Karpas-422 (cell line): ENCODE measurements around the gene RTBDN. TPM values are rescaled to one million over a fixed set of nuclear protein-coding genes. Genes with fewer than 3 reads are reported as not detected.

Experiments used
- DNase-seq: peaks from one replicate; pipeline ENCODE4 v3.0.0-alpha.2; 2015
- H2AFZ ChIP-seq: fragments of 200-600 bp; sonication (generic); 2 replicates; pipeline ENCODE4 v1.6.1; 2014; ENCODE audit warnings: antibody characterized with exemption, low read length, mixed read lengths
- H3K27ac ChIP-seq: fragments of 200-600 bp; sonication (generic); 2 replicates; pipeline ENCODE4 v1.5.1; 2014; ENCODE audit warnings: mild to moderate bottlenecking, low read length, moderate library complexity
- H3K27me3 ChIP-seq: fragments of 200-600 bp; sonication (generic); 2 replicates; pipeline ENCODE4 v1.6.1; 2014; ENCODE audit warnings: low read length, mixed read lengths
- H3K36me3 ChIP-seq: fragments of 200-600 bp; sonication (generic); 2 replicates; pipeline ENCODE4 v1.6.1; 2014; ENCODE audit warnings: low read length, mixed read lengths; ENCODE audit not compliant: insufficient read depth
- H3K4me1 ChIP-seq: fragments of 200-600 bp; sonication (generic); 2 replicates; pipeline ENCODE4 v1.6.1; 2014; ENCODE audit warnings: mild to moderate bottlenecking, low read length, mixed read lengths
- H3K4me2 ChIP-seq: fragments of 200-600 bp; sonication (generic); 2 replicates; pipeline ENCODE4 v1.6.1; 2014; ENCODE audit warnings: low read length, low read depth, mild to moderate bottlenecking; ENCODE audit not compliant: poor library complexity, severe bottlenecking
- H3K4me3 ChIP-seq: fragments of 200-600 bp; sonication (generic); 2 replicates; pipeline ENCODE4 v1.5.1; 2014; ENCODE audit warnings: mild to moderate bottlenecking, antibody characterized with exemption, low read length, mixed read lengths
- H3K79me2 ChIP-seq: fragments of 200-600 bp; sonication (generic); 2 replicates; pipeline ENCODE4 v1.6.1; 2014; ENCODE audit warnings: mild to moderate bottlenecking, low read length, mixed read lengths
- H3K9ac ChIP-seq: fragments of 200-600 bp; sonication (generic); 2 replicates; pipeline ENCODE4 v1.6.0; 2014; ENCODE audit warnings: low read length
- H3K9me2 ChIP-seq: fragments of 200-600 bp; sonication (generic), shearing (Covaris generic); replicated peaks from 2 replicates; pipeline ENCODE4 v1.6.0; 2014; ENCODE audit warnings: mild to moderate bottlenecking, low read length, moderate library complexity; ENCODE audit not compliant: insufficient read depth
- H3K9me3 ChIP-seq: fragments of 300-700, 200-600 bp; sonication (generic); 2 replicates; pipeline ENCODE4 v1.6.1; 2014; ENCODE audit warnings: low read length, mixed read lengths
- H4K20me1 ChIP-seq: fragments of 200-600 bp; sonication (generic); 2 replicates; pipeline ENCODE4 v1.6.1; 2014; ENCODE audit warnings: mild to moderate bottlenecking, antibody characterized with exemption, low read length, low read depth; ENCODE audit not compliant: insufficient read depth
- small RNA-seq: library from RNA; depleted of rRNA; stranded (forward); fragments of <200 nt; gene quantifications from one replicate; pipeline ENCODE3, GENCODE V24; 2014
- total RNA-seq: library from RNA; depleted of rRNA; stranded (reverse); fragments of >200 nt; shearing (Covaris generic); gene quantifications from 2 replicates; pipeline ENCODE4 v1.2.3, GENCODE V29; 2014; ENCODE audit warnings: low replicate concordance; rRNA removed

RTBDN gene
- total RNA-seq, 1 experiment from 2014 or later = not detected

DNA sequence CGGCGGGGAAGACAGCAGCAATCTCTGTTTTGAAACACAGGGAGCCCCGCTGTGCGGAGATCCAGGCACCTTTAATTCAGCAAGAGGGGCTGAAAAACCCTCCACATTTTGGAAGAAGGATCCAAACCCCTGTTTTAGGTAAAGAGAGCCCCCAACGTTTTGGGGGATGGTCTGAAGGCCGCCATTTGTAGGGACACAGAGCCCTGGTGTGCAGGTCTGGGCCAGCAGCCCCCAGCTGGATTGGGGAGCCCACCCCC, 55.5 kb downstream of the RTBDN start:
- peak overlapping the region; percentile 79 for H3K4me2 ChIP-seq
- no peak for DNase-seq
- H3K4me1 ChIP-seq = peaks cover 52% of the 10 kb centered on the region
- no peaks in the 10 kb centered on the region for H3K9me2 ChIP-seq
- no peaks in the 10 kb centered on the region for H4K20me1 ChIP-seq
- peak overlapping the region; percentile 86 for H3K9ac ChIP-seq
- H3K36me3 ChIP-seq = no peaks in the 10 kb centered on the region
- peak overlapping the region; percentile 71 for H3K4me3 ChIP-seq
- H3K27me3 ChIP-seq = no peaks in the 10 kb centered on the region
- H3K9me3 ChIP-seq = no peaks in the 10 kb centered on the region
- peak overlapping the region; percentile 46 for H3K27ac ChIP-seq
- peak overlapping the region; percentile 38 for H2AFZ ChIP-seq
- H3K79me2 ChIP-seq = no peaks in the 10 kb centered on the region

DNA sequence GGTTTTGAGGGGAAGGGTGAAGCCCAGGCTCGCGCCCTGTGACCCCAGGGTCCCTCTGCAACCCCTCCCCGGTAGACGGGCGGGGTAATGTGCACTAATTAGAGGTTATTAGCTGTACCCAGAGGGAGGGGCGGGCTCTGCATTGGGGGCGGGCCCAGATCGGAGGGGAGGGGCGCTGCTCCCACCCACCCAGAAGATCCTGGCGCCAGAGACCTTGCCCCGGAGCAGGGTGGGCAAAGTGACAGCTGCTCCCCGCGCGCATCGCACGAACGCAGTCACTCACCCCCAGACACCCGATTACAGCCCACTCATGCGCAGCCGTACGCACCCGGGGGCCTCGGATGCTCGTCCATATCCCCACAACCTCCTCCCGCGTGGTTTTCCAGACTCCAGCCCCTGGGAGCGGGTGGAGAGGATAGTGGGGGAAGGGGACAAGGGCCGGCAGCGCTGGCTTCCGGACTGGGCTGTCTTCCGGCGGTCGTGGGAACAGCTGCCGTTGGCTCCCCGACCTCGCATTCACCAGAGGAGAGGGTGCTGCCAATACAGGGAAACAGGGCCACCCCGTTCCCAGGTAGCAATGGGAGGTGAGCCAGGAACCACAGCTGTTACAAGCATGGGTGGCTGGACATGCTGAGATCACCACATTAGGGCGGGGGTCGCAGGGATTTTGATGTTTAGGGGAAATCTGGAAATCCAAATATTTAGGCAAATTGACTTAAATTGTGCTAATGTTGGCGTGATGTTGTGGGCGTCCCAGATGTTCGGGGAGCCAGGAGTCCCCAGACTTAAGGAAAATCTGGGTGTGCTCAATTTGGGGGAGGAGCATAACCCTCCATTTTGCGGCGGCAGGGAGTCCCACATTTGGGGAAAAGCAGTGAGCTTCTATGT, 56.1 kb downstream of the RTBDN start:
- H3K4me1 ChIP-seq = peaks cover 46% of the 10 kb centered on the region
- peak; percentile 81 for DNase-seq
- no peaks in the 10 kb centered on the region for H3K36me3 ChIP-seq
- no peaks in the 10 kb centered on the region for H4K20me1 ChIP-seq
- no peaks in the 10 kb centered on the region for H3K9me2 ChIP-seq
- H3K27me3 ChIP-seq = no peaks in the 10 kb centered on the region
- peak overlapping the region; percentile 79 for H3K4me2 ChIP-seq
- peak overlapping the region; percentile 86 for H3K9ac ChIP-seq
- H3K9me3 ChIP-seq = no peaks in the 10 kb centered on the region
- H3K4me3 ChIP-seq = peak overlapping the region; percentile 71
- peak overlapping the region; percentile 46 for H3K27ac ChIP-seq
- H3K79me2 ChIP-seq = no peaks in the 10 kb centered on the region
- H2AFZ ChIP-seq = peak overlapping the region; percentile 38; the same call in 1 of the 2 replicates

DNA sequence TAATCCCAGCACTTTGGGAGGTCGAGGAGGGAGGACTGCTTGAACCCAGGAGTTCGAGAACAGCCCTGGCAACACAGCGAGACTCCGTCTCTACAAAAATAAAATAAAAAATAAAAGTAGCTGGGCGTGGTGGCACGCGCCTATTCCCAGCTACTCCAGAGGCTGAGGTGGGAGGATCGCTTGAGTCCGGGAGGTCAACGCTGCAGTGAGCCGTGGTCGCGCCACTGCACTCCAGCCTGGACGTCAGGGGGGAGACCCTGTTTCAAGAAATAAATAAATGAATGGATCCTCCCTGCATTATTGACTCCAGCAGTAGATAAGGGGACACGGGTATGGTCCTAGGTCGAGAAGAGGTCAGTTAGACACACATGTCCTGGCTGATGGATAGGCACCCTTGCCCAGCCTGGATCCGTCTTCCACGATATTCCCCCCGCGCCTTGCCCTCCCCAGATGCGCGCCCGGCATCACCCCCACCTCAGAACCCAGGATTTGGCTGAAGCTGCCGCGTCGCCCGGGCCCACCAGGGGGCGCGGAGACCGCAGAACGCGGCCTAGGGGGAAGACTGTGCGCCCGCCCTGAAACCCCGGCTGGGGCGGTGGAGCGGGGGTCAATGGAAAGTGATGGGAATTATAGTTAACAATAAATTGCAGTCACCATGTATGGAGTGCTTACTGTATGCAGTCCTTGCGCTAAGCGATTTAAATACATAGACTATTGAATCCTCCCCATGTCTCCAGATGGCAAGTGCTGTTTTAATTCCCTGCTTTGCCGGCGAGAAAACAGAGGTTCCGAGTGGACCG, 57.0 kb downstream of the RTBDN start:
- H4K20me1 ChIP-seq = no peaks in the 10 kb centered on the region
- H2AFZ ChIP-seq = peak overlapping the region; percentile 71; the same call in 1 of the 2 replicates
- H3K27ac ChIP-seq = peak overlapping the region; percentile 46
- peak overlapping the region; percentile 71 for H3K4me3 ChIP-seq
- H3K9me2 ChIP-seq = no peaks in the 10 kb centered on the region
- H3K9ac ChIP-seq = peak overlapping the region; percentile 86
- H3K36me3 ChIP-seq = no peaks in the 10 kb centered on the region
- H3K79me2 ChIP-seq = no peaks in the 10 kb centered on the region
- H3K4me1 ChIP-seq = peaks cover 38% of the 10 kb centered on the region
- H3K4me2 ChIP-seq = peak overlapping the region; percentile 79
- peak; percentile 94 for DNase-seq
- H3K9me3 ChIP-seq = no peaks in the 10 kb centered on the region
- H3K27me3 ChIP-seq = no peaks in the 10 kb centered on the region

Small RNA genes lying within 50 kb of the gene (small RNA-seq; reads per million reads assigned to genes)
- gene MIR5684 = not detected
- not detected for gene MIR6794

Other genes with a start within 250 kb of the RTBDN start
- 13.2 and 14.2 TPM in 2 replicates for gene ZNF490, start 223.8 kb downstream of the RTBDN start, total RNA-seq
- gene ZNF791, start 223.7 kb downstream of the RTBDN start, total RNA-seq = 14.4 and 21.4 TPM in 2 replicates
- gene MAN2B1, start 167.8 kb downstream of the RTBDN start, total RNA-seq = 77.2 and 94.3 TPM in 2 replicates
- gene WDR83, start 167.8 kb downstream of the RTBDN start, total RNA-seq = 13.3 and 16.5 TPM in 2 replicates
- gene DHPS, start 152.7 kb downstream of the RTBDN start, total RNA-seq = 62.2 and 90.8 TPM in 2 replicates
- gene GNG14, start 146.6 kb downstream of the RTBDN start, total RNA-seq = not detected in 2 replicates
- gene FBXW9, start 137.9 kb downstream of the RTBDN start, total RNA-seq = 2.1 and 12.8 TPM in 2 replicates
- 26.1 and 40.7 TPM in 2 replicates for gene TNPO2, start 110.6 kb downstream of the RTBDN start, total RNA-seq
- 147 and 332 TPM in 2 replicates for gene TRIR, start 99.9 kb downstream of the RTBDN start, total RNA-seq
- gene GET3, start 97.1 kb downstream of the RTBDN start, total RNA-seq = 42.3 and 78.0 TPM in 2 replicates
- not detected in 2 replicates for gene BEST2, start 82.8 kb downstream of the RTBDN start, total RNA-seq
- gene HOOK2, start 59.0 kb downstream of the RTBDN start, total RNA-seq = 7.6 and 21.2 TPM in 2 replicates
- 60.0 and 156 TPM in 2 replicates for gene JUNB, start 43.1 kb downstream of the RTBDN start, total RNA-seq
- 372 and 566 TPM in 2 replicates for gene PRDX2, start 32.8 kb downstream of the RTBDN start, total RNA-seq
- 9.0 TPM in 1 of 2 replicates, not detected in the other for gene THSD8, start 32.5 kb downstream of the RTBDN start, total RNA-seq
- gene RNASEH2A, start 28.0 kb downstream of the RTBDN start, total RNA-seq = 37.8 and 48.4 TPM in 2 replicates
- 0.48 and 3.3 TPM in 2 replicates for gene MAST1, start 3.9 kb upstream of the RTBDN start, total RNA-seq
- 47.1 and 61.3 TPM in 2 replicates for gene DNASE2, start 46.9 kb upstream of the RTBDN start, total RNA-seq
- gene KLF1, start 52.6 kb upstream of the RTBDN start, total RNA-seq = not detected in 2 replicates
- 24.9 and 32.8 TPM in 2 replicates for gene GCDH, start 56.6 kb upstream of the RTBDN start, total RNA-seq
- gene SYCE2, start 84.7 kb upstream of the RTBDN start, total RNA-seq = 0.22 and 2.5 TPM in 2 replicates
- 59.7 and 92.6 TPM in 2 replicates for gene FARSA, start 99.1 kb upstream of the RTBDN start, total RNA-seq
- gene CALR, start 104.0 kb upstream of the RTBDN start, total RNA-seq = 547 and 681 TPM in 2 replicates
- gene RAD23A, start 111.3 kb upstream of the RTBDN start, total RNA-seq = 130 and 144 TPM in 2 replicates
- gene GADD45GIP1, start 122.6 kb upstream of the RTBDN start, total RNA-seq = 23.2 and 66.6 TPM in 2 replicates
- gene DAND5, start 135.0 kb upstream of the RTBDN start, total RNA-seq = 0.52 TPM in 1 of 2 replicates, not detected in the other
- gene NFIX, start 160.9 kb upstream of the RTBDN start, total RNA-seq = 0.04 and 0.18 TPM in 2 replicates